HepG2 (cell line): ENCODE data around the gene OR2V2.

Source experiments
- ELF4 ChIP-seq: sonication (generic); formaldehyde crosslinking; IDR thresholded peaks from 2 replicates; pipeline ENCODE4 v1.5.0; 2020; ENCODE audit warnings: missing genetic modification reagents, mild to moderate bottlenecking, moderate library complexity, borderline replicate concordance
- EZH2 ChIP-seq: conservative IDR thresholded peaks from 2 replicates; pipeline ENCODE4 v1.6.1; 2012; ENCODE audit warnings: mild to moderate bottlenecking, low read depth, low read length, moderate library complexity
- KDM4B ChIP-seq: sonication (generic); formaldehyde crosslinking; IDR thresholded peaks from 2 replicates; pipeline ENCODE4 v1.4.0; 2020; ENCODE audit warnings: missing genetic modification reagents
- NRL ChIP-seq: sonication (generic); formaldehyde crosslinking; IDR thresholded peaks from 2 replicates; pipeline ENCODE4 v1.5.0; 2020; ENCODE audit warnings: missing genetic modification reagents, mild to moderate bottlenecking, moderate library complexity, borderline replicate concordance
- POLR2AphosphoS5 ChIP-seq: IDR thresholded peaks from 2 replicates; pipeline ENCODE4 v1.6.1; 2012; ENCODE audit warnings: low read depth, low read length
- RNF2 ChIP-seq: fragments of 450-650 bp; conservative IDR thresholded peaks from 2 replicates; pipeline ENCODE4 v1.6.1; 2016; ENCODE audit warnings: low read depth
- SRF ChIP-seq: IDR thresholded peaks from 2 replicates; pipeline ENCODE4 v1.6.1; 2011; ENCODE audit warnings: mild to moderate bottlenecking, low read depth, low read length, moderate library complexity
- ZFP41 ChIP-seq: sonication (generic); formaldehyde crosslinking; IDR thresholded peaks from 2 replicates; pipeline ENCODE4 v1.4.0; 2020; ENCODE audit warnings: mild to moderate bottlenecking, missing genetic modification reagents, borderline replicate concordance
- ZNF24 ChIP-seq: fragments of 450-650 bp; IDR thresholded peaks from 2 replicates; pipeline ENCODE4 v1.6.1; 2017; ENCODE audit warnings: antibody characterized with exemption, mild to moderate bottlenecking
- TF ChIP-seq, protein P1 (sequence below): sonication (generic); formaldehyde crosslinking; IDR thresholded peaks from 2 replicates; pipeline ENCODE4 v1.5.0; 2020; ENCODE audit warnings: mild to moderate bottlenecking, missing genetic modification reagents, moderate library complexity
- TF ChIP-seq, protein P2 (sequence below): sonication (generic); formaldehyde crosslinking; IDR thresholded peaks from 2 replicates; pipeline ENCODE4 v1.4.0; 2020; ENCODE audit warnings: mild to moderate bottlenecking, missing genetic modification reagents
- TF ChIP-seq, protein P3 (sequence below): sonication (generic); formaldehyde crosslinking; IDR thresholded peaks from 2 replicates; pipeline ENCODE4 v1.8.0; 2022; ENCODE audit warnings: mild to moderate bottlenecking, missing genetic modification reagents

DNA sequence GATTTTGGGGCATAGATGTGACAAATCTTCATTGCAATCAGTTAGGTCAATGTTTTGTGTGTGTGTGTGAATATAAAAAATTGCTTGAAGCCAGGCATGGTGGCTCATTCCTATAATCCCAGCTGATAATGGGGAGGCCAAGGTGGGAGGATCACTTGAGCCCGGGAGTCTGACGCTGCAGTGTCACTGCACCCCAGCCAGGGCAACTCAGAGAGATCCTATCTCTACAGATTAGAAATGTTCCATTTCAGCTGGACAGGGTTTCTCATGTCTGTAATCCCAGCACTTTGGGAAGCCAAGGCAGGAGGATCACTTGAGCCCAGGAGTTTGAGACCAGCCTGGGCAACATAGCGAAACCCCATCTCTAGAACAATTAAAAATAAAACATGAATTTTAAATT, 11.5 kb downstream of the OR2V2 start:
- TF ChIP-seq EZH2, result no peak
- TF ChIP-seq, protein P1, sequence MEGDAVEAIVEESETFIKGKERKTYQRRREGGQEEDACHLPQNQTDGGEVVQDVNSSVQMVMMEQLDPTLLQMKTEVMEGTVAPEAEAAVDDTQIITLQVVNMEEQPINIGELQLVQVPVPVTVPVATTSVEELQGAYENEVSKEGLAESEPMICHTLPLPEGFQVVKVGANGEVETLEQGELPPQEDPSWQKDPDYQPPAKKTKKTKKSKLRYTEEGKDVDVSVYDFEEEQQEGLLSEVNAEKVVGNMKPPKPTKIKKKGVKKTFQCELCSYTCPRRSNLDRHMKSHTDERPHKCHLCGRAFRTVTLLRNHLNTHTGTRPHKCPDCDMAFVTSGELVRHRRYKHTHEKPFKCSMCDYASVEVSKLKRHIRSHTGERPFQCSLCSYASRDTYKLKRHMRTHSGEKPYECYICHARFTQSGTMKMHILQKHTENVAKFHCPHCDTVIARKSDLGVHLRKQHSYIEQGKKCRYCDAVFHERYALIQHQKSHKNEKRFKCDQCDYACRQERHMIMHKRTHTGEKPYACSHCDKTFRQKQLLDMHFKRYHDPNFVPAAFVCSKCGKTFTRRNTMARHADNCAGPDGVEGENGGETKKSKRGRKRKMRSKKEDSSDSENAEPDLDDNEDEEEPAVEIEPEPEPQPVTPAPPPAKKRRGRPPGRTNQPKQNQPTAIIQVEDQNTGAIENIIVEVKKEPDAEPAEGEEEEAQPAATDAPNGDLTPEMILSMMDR, result no peak
- TF ChIP-seq SRF, result no peak
- TF ChIP-seq, protein P2, sequence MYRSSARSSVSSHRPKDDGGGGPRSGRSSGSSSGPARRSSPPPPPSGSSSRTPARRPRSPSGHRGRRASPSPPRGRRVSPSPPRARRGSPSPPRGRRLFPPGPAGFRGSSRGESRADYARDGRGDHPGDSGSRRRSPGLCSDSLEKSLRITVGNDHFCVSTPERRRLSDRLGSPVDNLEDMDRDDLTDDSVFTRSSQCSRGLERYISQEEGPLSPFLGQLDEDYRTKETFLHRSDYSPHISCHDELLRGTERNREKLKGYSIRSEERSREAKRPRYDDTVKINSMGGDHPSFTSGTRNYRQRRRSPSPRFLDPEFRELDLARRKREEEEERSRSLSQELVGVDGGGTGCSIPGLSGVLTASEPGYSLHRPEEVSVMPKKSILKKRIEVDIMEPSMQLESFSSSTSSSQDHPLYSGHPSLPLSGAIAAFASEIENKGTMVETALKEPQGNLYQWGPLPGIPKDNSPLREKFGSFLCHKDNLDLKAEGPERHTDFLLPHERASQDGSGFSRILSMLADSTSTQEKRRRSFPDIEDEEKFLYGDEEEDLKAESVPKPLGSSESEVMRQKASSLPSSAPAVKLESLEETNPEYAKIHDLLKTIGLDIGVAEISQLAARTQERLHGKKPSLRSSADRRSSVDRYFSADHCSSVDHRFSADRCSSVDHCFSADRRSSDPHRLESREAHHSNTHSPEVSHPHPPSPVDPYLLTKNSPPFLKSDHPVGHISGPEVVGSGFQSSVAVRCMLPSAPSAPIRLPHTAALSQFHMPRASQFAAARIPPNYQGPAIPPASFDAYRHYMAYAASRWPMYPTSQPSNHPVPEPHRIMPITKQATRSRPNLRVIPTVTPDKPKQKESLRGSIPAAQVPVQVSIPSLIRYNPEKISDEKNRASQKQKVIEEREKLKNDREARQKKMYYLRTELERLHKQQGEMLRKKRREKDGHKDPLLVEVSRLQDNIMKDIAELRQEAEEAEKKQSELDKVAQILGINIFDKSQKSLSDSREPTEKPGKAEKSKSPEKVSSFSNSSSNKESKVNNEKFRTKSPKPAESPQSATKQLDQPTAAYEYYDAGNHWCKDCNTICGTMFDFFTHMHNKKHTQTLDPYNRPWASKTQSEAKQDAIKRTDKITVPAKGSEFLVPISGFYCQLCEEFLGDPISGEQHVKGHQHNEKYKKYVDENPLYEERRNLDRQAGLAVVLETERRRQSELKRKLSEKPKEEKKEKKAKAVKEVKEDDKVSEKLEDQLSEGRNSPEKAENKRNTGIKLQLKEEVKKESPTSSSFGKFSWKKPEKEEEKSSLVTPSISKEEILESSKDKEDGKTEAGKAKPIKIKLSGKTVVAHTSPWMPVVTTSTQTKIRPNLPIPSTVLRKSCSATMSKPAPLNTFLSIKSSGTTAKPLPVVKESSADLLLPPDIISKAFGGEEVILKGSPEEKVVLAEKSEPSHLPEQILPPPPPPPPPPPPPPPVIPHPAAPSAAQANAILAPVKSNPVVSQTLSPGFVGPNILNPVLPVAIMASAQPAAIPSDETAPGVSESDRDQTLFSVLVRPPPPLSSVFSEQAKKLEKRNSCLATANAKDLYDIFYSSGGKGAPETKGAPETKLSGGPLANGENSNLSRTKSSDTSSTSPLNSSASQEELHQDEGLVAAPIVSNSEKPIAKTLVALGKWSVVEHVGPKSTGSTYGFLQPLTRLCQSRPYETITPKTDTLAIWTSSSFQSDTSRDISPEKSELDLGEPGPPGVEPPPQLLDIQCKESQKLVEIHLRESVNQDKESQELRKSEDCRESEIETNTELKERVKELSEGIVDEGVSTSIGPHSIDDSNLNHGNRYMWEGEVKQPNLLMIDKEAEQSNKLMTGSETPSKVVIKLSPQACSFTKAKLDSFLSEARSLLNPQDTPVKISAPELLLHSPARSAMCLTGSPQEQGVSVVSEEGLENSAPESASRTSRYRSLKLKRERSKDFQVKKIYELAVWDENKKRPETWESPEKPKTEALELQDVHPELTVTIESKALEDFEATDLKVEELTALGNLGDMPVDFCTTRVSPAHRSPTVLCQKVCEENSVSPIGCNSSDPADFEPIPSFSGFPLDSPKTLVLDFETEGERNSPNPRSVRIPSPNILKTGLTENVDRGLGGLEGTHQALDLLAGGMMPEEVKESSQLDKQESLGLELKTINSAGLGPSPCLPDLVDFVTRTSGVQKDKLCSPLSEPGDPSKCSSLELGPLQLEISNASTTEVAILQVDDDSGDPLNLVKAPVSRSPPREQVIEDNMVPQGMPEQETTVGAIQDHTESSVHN, result no peak
- TF ChIP-seq RNF2, result no peak
- TF ChIP-seq NRL (CRISPR knock-in tag), result no peak
- no peak for TF ChIP-seq KDM4B (CRISPR knock-in tag)
- TF ChIP-seq POLR2AphosphoS5, result no peak
- no peak for TF ChIP-seq ZNF24
- no peak for TF ChIP-seq ZFP41 (CRISPR knock-in tag)
- TF ChIP-seq, protein P3, sequence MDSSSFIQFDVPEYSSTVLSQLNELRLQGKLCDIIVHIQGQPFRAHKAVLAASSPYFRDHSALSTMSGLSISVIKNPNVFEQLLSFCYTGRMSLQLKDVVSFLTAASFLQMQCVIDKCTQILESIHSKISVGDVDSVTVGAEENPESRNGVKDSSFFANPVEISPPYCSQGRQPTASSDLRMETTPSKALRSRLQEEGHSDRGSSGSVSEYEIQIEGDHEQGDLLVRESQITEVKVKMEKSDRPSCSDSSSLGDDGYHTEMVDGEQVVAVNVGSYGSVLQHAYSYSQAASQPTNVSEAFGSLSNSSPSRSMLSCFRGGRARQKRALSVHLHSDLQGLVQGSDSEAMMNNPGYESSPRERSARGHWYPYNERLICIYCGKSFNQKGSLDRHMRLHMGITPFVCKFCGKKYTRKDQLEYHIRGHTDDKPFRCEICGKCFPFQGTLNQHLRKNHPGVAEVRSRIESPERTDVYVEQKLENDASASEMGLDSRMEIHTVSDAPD (CRISPR knock-in tag), result no peak
- TF ChIP-seq ELF4 (CRISPR knock-in tag), result no peak
